Measurements from ENCODE around the gene COX20. TPM values are rescaled to one million over a fixed set of nuclear protein-coding genes. Genes with fewer than 3 reads are reported as not detected.

Gene COX20
- total RNA-seq, 1 donor from 2014 or later, result 27.6 TPM

- Mint-ChIP-seq H3K27me3 (ENCODE audit: insufficient read depth) (no peaks in the 10 kb centered on the region), H3K27ac (peak overlapping the region; percentile 51), H3K9me3 (no peaks in the 10 kb centered on the region), H3K4me3 (peak overlapping the region; percentile 99), H3K36me3 (ENCODE audit: low read depth) (peaks cover 59% of the 10 kb centered on the region), H3K4me1 (ENCODE audit: low read depth) (peaks cover 68% of the 10 kb centered on the region)
- DNase-seq (ENCODE audit: low spot score), result no peak
- intact Hi-C loops (cut with micrococcal nuclease), result loop anchor here (5.0 to 10.0 kb wide), 5 partner anchors 294 to 1861 kb away; partner anchors contain the start of genes CEP170, CNST, KIF26B and SCCPDH
Observed at GRCh38 chr1:244860914-244861610, 25.6 kb downstream of the COX20 start.

- no peaks in the 10 kb centered on the region for H3K9me3 Mint-ChIP-seq
- H3K27ac Mint-ChIP-seq, result peak overlapping the region; percentile 51
- H3K4me3 Mint-ChIP-seq, result peak overlapping the region; percentile 99
- H3K27me3 Mint-ChIP-seq (ENCODE audit: insufficient read depth), result no peaks in the 10 kb centered on the region
- DNase-seq (ENCODE audit: low spot score), result no peak
- peaks cover 66% of the 10 kb centered on the region for H3K4me1 Mint-ChIP-seq (ENCODE audit: low read depth)
- intact Hi-C loops (cut with micrococcal nuclease), result loop anchor here (1.0 to 10.0 kb wide), 7 partner anchors 10 to 1861 kb away; partner anchors contain the start of genes CEP170, CNST, KIF26B and SCCPDH
- H3K36me3 Mint-ChIP-seq (ENCODE audit: low read depth), result peaks cover 53% of the 10 kb centered on the region
Observed at GRCh38 chr1:244861683-244862082, 26.2 kb downstream of the COX20 start.

- H3K36me3 Mint-ChIP-seq (ENCODE audit: low read depth), result peaks cover 47% of the 10 kb centered on the region
- H3K9me3 Mint-ChIP-seq, result no peaks in the 10 kb centered on the region
- peak overlapping the region; percentile 98 for H3K27ac Mint-ChIP-seq
- H3K4me3 Mint-ChIP-seq, result peak overlapping the region; percentile 99
- peak; percentile 2 for DNase-seq (ENCODE audit: low spot score)
- no peaks in the 10 kb centered on the region for H3K27me3 Mint-ChIP-seq (ENCODE audit: insufficient read depth)
- intact Hi-C loops (cut with micrococcal nuclease), result loop anchor here (1.0 to 10.0 kb wide), 7 partner anchors 11 to 1860 kb away; partner anchors contain the start of genes CEP170, CNST, KIF26B and SCCPDH
- peaks cover 63% of the 10 kb centered on the region for H3K4me1 Mint-ChIP-seq (ENCODE audit: low read depth)
Observed at GRCh38 chr1:244862354-244862698, 26.9 kb downstream of the COX20 start.

GRCh38 chr1:244862699-244863490 lies 27.4 kb downstream of the COX20 start:
- Mint-ChIP-seq H3K27ac (peak overlapping the region; percentile 98), H3K4me1 (ENCODE audit: low read depth) (peaks cover 57% of the 10 kb centered on the region), H3K9me3 (no peaks in the 10 kb centered on the region), H3K27me3 (ENCODE audit: insufficient read depth) (no peaks in the 10 kb centered on the region), H3K36me3 (ENCODE audit: low read depth) (peaks cover 42% of the 10 kb centered on the region), H3K4me3 (peak overlapping the region; percentile 99)
- peak; percentile 89 for DNase-seq (ENCODE audit: low spot score)
- intact Hi-C loops (cut with micrococcal nuclease), result loop anchor here (1.0 to 10.0 kb wide), 8 partner anchors 12 to 1859 kb away; partner anchors contain the start of genes CEP170, CNST, KIF26B and SCCPDH

GRCh38 chr1:244863491-244864252 lies 28.2 kb downstream of the COX20 start:
- Mint-ChIP-seq H3K27me3 (ENCODE audit: insufficient read depth) (no peaks in the 10 kb centered on the region), H3K4me3 (peak overlapping the region; percentile 99), H3K9me3 (no peaks in the 10 kb centered on the region), H3K36me3 (ENCODE audit: low read depth) (peaks cover 35% of the 10 kb centered on the region), H3K4me1 (ENCODE audit: low read depth) (peaks cover 49% of the 10 kb centered on the region), H3K27ac (peak overlapping the region; percentile 95)
- intact Hi-C loops (cut with micrococcal nuclease), result loop anchor here (1.0 to 10.0 kb wide), 13 partner anchors 28 to 1859 kb away; partner anchors contain the start of genes CEP170, CNST, COX20 and KIF26B
- no peak for DNase-seq (ENCODE audit: low spot score)

- Mint-ChIP-seq H3K4me3 (peak within 1 kb of the TSS; percentile 87), H3K27ac (peak within 1 kb of the TSS; percentile 95), H3K27me3 (ENCODE audit: insufficient read depth) (no peaks in the 10 kb centered on the region), H3K4me1 (ENCODE audit: low read depth) (peaks cover 41% of the 10 kb centered on the region), H3K36me3 (ENCODE audit: low read depth) (peaks cover 29% of the 10 kb centered on the region), H3K9me3 (no peaks in the 10 kb centered on the region)
- intact Hi-C loops (cut with micrococcal nuclease), result loop anchor here (1.0 to 10.0 kb wide), 12 partner anchors 29 to 1858 kb away; partner anchors contain the start of genes CEP170, CNST, COX20 and KIF26B
- peak; percentile 97 for DNase-seq (ENCODE audit: low spot score)
Observed at GRCh38 chr1:244864253-244865027, 29.0 kb downstream of the COX20 start, which contains the start of gene HNRNPU. TSS of gene HNRNPU (minus strand) at chr1:244864543. CDS start at chr1:244864307, 236 bp downstream.

- Mint-ChIP-seq H3K27me3 (ENCODE audit: insufficient read depth) (no peaks in the 10 kb centered on the region), H3K4me3 (peak overlapping the region; percentile 87), H3K9me3 (no peaks in the 10 kb centered on the region), H3K36me3 (ENCODE audit: low read depth) (peaks cover 27% of the 10 kb centered on the region), H3K27ac (peak overlapping the region; percentile 95), H3K4me1 (ENCODE audit: low read depth) (peaks cover 36% of the 10 kb centered on the region)
- intact Hi-C loops (cut with micrococcal nuclease), result loop anchor here (2.0 to 10.0 kb wide), 4 partner anchors 64 to 1020 kb away; partner anchors contain the start of gene KIF26B
- DNase-seq (ENCODE audit: low spot score), result peak; percentile 25
Observed at GRCh38 chr1:244865028-244865371, 29.5 kb downstream of the COX20 start.

- no peak for DNase-seq (ENCODE audit: low spot score)
- Mint-ChIP-seq H3K27me3 (ENCODE audit: insufficient read depth) (no peaks in the 10 kb centered on the region), H3K4me1 (ENCODE audit: low read depth) (peaks cover 28% of the 10 kb centered on the region), H3K4me3 (no peak overlapping the region), H3K27ac (no peak overlapping the region), H3K9me3 (no peaks in the 10 kb centered on the region), H3K36me3 (ENCODE audit: low read depth) (peaks cover 20% of the 10 kb centered on the region)
- intact Hi-C loops (cut with micrococcal nuclease), result loop anchor here (2.0 to 10.0 kb wide), 4 partner anchors 65 to 1021 kb away; partner anchors contain the start of gene KIF26B
Observed at GRCh38 chr1:244865820-244866219, 30.4 kb downstream of the COX20 start.

GRCh38 chr1:244866355-244866754 lies 30.9 kb downstream of the COX20 start:
- peaks cover 15% of the 10 kb centered on the region for H3K36me3 Mint-ChIP-seq (ENCODE audit: low read depth)
- no peak for DNase-seq (ENCODE audit: low spot score)
- intact Hi-C loops (cut with micrococcal nuclease), result loop anchor here (10.0 kb wide), 2 partner anchors 288 to 1022 kb away; partner anchors contain the start of gene KIF26B
- no peak overlapping the region for H3K27ac Mint-ChIP-seq
- no peak overlapping the region for H3K4me3 Mint-ChIP-seq
- H3K9me3 Mint-ChIP-seq, result no peaks in the 10 kb centered on the region
- peaks cover 24% of the 10 kb centered on the region for H3K4me1 Mint-ChIP-seq (ENCODE audit: low read depth)
- no peaks in the 10 kb centered on the region for H3K27me3 Mint-ChIP-seq (ENCODE audit: insufficient read depth)

- Mint-ChIP-seq H3K9me3 (no peaks in the 10 kb centered on the region), H3K36me3 (ENCODE audit: low read depth) (peaks cover 2% of the 10 kb centered on the region), H3K4me3 (no peak overlapping the region), H3K4me1 (ENCODE audit: low read depth) (peaks cover 19% of the 10 kb centered on the region), H3K27me3 (ENCODE audit: insufficient read depth) (no peaks in the 10 kb centered on the region), H3K27ac (no peak overlapping the region)
- no peak for DNase-seq (ENCODE audit: low spot score)
- intact Hi-C loops (cut with micrococcal nuclease), result loop anchor here (10.0 kb wide), 2 partner anchors 286 to 1024 kb away; partner anchors contain the start of gene KIF26B
Observed at GRCh38 chr1:244868484-244869363, 33.3 kb downstream of the COX20 start.

GRCh38 chr1:244869364-244869827 lies 33.9 kb downstream of the COX20 start:
- Mint-ChIP-seq H3K27ac (no peak overlapping the region), H3K36me3 (ENCODE audit: low read depth) (no peaks in the 10 kb centered on the region), H3K4me3 (no peak overlapping the region), H3K4me1 (ENCODE audit: low read depth) (peaks cover 19% of the 10 kb centered on the region), H3K27me3 (ENCODE audit: insufficient read depth) (no peaks in the 10 kb centered on the region), H3K9me3 (no peaks in the 10 kb centered on the region)
- DNase-seq (ENCODE audit: low spot score), result no peak
- intact Hi-C loops (cut with micrococcal nuclease), result loop anchor here (10.0 kb wide), 2 partner anchors 285 to 1025 kb away; partner anchors contain the start of gene KIF26B
